Esophagus muscularis mucosa (tissue), 4 donors: ENCODE measurements around the gene GOLGA6L9. TPM values are rescaled to one million over a fixed set of nuclear protein-coding genes. Genes with fewer than 3 reads are reported as not detected.
"Not testable (repeated sequence)": the region's sequence is repeated elsewhere in the genome, so short reads cannot be mapped to it uniquely, and the experiment has no call there.

ENCODE experiments used
- DNase-seq: peaks from one replicate; pipeline ENCODE4 v3.0.0-alpha.2; 2017; ENCODE audit errors: extremely low spot score
- H3K27ac ChIP-seq, 4 donors: fragments of 200-600 bp; sonication (generic); replicated peaks in 1 of 4; 1 replicate in 3 of 4; 2 replicates in 1 of 4; pipeline ENCODE4 v1.5.1; 2016 to 2019; ENCODE audit warnings: mild to moderate bottlenecking in 1 of 4
- H3K27me3 ChIP-seq, 4 donors: fragments of 200-600 bp; sonication (generic); one replicate each; pipeline versions ENCODE4 v1.5.1 to v1.6.0; 2016 to 2019
- H3K36me3 ChIP-seq, 4 donors: fragments of 200-600 bp; sonication (generic); one replicate each; pipeline ENCODE4 v1.5.1; 2016 to 2019
- H3K4me1 ChIP-seq, 4 donors: fragments of 200-600 bp; sonication (generic); one replicate each; pipeline ENCODE4 v1.5.1; 2016 to 2019
- H3K4me3 ChIP-seq, 4 donors: fragments of 200-600 bp; sonication (generic); 1 replicate in 2 of 4; 2 replicates in 2 of 4; pipeline ENCODE4 v1.5.1; 2016 to 2019; ENCODE audit warnings: mild to moderate bottlenecking in 4 of 4, moderate library complexity in 1 of 4
- H3K9me3 ChIP-seq, 4 donors: fragments of 200-600 bp; sonication (generic); 1 replicate in 3 of 4; 2 replicates in 1 of 4; pipeline ENCODE4 v1.5.1; 2016 to 2019
- whole genome bisulfite sequencing: methylation state at CpG from one replicate; pipeline ENCODE4 v1.1.5; 2018; 5-methylcytosine and 5-hydroxymethylcytosine counted together
- intact Hi-C: fragments of 100-400 bp; cut with DNase I; formaldehyde crosslinking; loops from one replicate; pipeline ENCODE4 v1.15.1; 2023
- small RNA-seq, 3 donors: library from RNA; depleted of rRNA; stranded (forward); fragments of <200 nt; gene quantifications; one replicate each; pipeline ENCODE3, GENCODE V24; 2016
- total RNA-seq, 4 donors: library from RNA; depleted of rRNA; stranded (reverse); fragments of >200 nt; gene quantifications; one replicate each; pipeline versions ENCODE4 v1.1.0 to v1.2.1, GENCODE V29; 2016

Gene GOLGA6L9
- total RNA-seq, 4 donors from 2014 or later: 1.3 to 3.7 (median 1.8) TPM

DNA sequence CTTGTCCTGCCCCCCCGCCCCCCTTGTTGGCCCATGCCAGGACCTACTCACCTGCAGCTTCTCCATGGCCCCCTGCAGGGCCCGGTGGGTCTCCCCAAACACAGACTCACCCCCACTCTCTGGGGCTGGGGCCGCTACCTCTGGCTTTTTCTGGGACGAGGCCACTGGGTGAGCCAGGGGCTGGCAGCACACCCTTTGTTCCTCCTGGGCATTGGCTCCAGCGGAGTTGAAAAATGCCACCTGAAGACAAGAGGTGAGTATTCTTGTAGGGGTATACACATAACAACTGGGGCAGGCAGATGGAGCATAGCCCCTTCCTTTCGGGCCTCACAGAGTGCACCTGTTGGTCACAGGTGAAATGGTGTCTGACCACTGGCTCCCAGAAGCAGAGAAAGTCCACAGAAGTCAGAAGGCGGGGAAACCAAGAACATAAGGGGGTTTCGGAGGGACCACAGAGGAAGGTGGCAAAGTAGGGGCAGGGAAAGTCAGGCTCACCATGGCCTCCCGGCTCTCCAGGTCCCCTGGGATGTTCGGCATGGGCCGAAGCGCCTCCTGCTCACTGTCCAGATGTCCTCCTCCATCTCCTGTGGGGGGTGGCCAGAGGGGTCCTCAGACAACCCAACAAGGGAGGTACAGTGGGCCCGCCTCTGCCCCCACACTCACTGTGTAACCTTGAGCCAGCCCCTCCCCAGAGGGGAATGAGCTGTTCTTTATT is 47.9 kb downstream of the GOLGA6L9 start:
- H3K27me3 ChIP-seq, H3K9me3 ChIP-seq, H3K27ac ChIP-seq, intact Hi-C loops, H3K4me3 ChIP-seq, DNase-seq, H3K4me1 ChIP-seq: not testable (repeated sequence)
- peaks cover 0 to 16% (median 7%) of the 10 kb centered on the region in 4 donors for H3K36me3 ChIP-seq
- 94% methylated on average over 6 of the region's 13 CpGs for WGBS

Small RNA genes lying within 50 kb of the gene (small RNA-seq; reads per million reads assigned to genes)
- gene AC245033.3: 0 reads per million in 3 donors

Other genes starting within 250 kb of the GOLGA6L9 start
- 10 to 100 TPM; 13.0 to 17.4 (median 13.2) TPM for gene EFL1, start 167.1 kb upstream of the GOLGA6L9 start, total RNA-seq
- gene SAXO2, start 167.0 kb upstream of the GOLGA6L9 start, total RNA-seq: 1 to 10 TPM in 2 of 4 donors, under 1 TPM in 1, not detected in 1; 0.39 to 1.7 (median 1.3) TPM
- 1 to 10 TPM in 2 of 4 donors, under 1 TPM in 2; 0.33 to 1.7 (median 0.99) TPM for gene GOLGA6L10, start 80.3 kb upstream of the GOLGA6L9 start, total RNA-seq
- 1,000 to 10,000 TPM; 1,410 to 2,934 (median 1,998) TPM for gene RPS17, start 110.6 kb downstream of the GOLGA6L9 start, total RNA-seq
- 1 to 10 TPM; 5.6 to 8.1 (median 5.9) TPM for gene CPEB1, start 217.5 kb downstream of the GOLGA6L9 start, total RNA-seq